CD4-positive, alpha-beta T cell treated with Interferon alpha-2 for 1 hour (primary cell): Measurements from ENCODE around the gene KXD1.

ENCODE experiments used
- DNase-seq, 2 donors: peaks; one replicate each; pipeline ENCODE4 v3.0.0-alpha.2; 2020 to 2022

Gene KXD1

DNA sequence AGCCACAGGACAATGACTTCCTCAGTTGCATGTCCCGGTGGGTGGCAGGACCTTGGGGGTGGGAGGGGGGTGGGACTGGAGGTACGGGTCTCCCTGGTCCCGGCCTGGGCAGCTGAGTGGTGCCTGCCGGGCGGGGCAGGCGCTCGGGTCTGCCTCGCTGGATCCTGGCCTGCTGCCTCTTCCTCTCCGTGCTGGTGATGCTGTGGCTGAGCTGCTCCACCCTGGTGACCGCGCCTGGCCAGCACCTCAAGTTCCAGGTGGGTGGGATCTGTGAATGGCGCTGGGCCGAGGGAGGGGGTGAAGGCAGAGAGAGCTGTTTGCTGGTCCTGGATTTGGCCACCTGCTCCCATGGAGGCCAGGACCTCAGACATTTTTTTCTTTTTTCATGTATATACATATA, 60.6 kb downstream of the KXD1 start:
- DNase-seq = no peak
